Raji (cell line): ENCODE measurements around the gene CPE.

Experiments used
- POLR2A ChIP-seq: IDR thresholded peaks from 2 replicates; pipeline ENCODE4 v1.6.1; 2011; ENCODE audit warnings: low read depth, low read length, control low read depth; ENCODE audit not compliant: insufficient read depth

The CPE gene

GRCh38 chr4:165378745-165379677, at the start of gene CPE:
Gene CPE (plus strand): TSS chr4:165379008. CDS start chr4:165379222, 214 bp downstream.
- TF ChIP-seq POLR2A = no peak

DNA sequence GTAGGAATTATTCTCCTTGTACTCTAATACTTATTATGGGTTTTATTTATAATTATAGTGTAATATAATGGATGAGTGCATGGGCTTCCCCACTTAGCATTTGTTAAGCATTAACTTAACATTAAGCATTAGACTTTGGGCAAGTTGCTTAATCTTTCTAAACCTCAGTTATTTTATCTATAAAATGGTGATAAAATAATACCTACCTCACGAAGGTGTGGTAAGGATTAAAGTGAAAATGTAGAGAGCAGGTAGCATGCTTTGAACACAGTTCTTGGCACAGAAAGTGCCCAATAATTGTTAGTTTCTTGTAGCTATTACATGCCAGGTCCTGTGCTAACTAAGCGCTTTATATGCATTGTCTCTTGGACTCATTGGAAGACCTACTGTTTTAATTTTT, 48.7 kb upstream of the CPE start:
- TF ChIP-seq POLR2A = no peak

- no peak for TF ChIP-seq POLR2A
These were observed 48.1 kb upstream of the CPE start for GRCh38 chr4:165330666-165331065.

GRCh38 chr4:165331359-165331758, 47.4 kb upstream of the CPE start:
- no peak for TF ChIP-seq POLR2A

DNA sequence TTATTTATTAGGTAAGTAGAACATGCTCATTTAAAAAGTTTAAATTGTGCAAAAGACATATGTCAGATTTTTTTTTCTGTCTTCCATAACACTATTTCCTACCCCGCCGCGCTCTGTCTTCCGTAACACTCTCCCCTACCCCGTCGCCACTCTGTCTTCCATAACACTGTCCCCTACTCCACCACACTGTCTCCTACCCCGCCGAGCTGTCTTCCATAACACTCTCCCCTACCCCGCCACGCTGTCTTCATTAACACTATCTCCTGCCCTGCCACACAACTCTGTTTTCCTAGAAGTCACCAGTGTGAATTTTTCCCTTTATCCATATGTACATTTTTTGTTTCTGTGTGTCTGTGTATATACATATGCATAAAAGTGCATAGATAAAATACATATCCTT, 47.0 kb upstream of the CPE start:
- TF ChIP-seq POLR2A = no peak

- no peak for TF ChIP-seq POLR2A
These were observed 46.3 kb upstream of the CPE start for GRCh38 chr4:165332502-165332901.

DNA sequence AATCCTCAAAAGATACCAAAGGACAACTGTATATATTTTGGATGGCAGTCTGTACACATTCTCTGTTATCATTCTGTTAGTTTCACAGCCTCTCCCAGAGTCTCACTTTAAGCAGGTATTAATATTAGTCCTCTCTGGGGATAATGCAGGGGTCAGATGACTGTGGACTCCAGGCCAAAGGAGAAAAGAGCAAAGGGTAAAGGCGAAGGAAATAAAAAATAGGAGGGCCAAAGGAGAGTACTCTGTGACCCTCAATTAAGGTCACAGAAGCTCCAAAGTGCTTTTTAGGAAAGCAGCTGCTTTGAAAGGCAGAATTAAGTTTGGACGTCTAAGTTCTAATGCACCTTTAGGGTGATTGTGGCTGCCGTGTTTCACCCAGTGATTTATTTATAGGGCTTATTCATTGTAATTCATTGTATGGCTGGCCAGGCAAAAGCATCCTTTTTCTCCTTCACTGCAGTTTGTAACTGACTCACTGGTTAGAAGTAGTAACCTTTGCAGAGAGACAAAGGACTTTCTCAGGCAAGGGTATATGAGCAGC, 43.6 kb upstream of the CPE start:
- no peak for TF ChIP-seq POLR2A

DNA sequence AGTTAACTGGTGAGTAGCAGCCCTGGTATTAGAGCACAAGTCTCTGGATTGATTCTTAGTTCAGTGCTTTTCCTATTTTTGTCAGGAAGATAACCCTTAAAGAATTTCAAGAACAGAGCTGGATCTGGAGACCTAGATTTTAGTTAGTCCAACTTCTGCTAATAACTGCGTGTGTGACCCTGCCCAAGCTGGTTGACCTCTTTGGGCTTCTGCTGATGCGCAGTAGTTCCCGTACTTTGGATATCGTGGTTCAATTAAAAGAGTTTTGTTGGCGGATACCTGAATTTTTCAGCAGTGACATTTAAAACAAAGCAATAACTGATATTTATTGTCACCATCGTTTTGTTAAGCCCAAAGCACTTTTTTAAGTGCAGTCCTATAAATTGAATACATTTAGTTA, 42.1 kb upstream of the CPE start:
- TF ChIP-seq POLR2A = no peak

DNA sequence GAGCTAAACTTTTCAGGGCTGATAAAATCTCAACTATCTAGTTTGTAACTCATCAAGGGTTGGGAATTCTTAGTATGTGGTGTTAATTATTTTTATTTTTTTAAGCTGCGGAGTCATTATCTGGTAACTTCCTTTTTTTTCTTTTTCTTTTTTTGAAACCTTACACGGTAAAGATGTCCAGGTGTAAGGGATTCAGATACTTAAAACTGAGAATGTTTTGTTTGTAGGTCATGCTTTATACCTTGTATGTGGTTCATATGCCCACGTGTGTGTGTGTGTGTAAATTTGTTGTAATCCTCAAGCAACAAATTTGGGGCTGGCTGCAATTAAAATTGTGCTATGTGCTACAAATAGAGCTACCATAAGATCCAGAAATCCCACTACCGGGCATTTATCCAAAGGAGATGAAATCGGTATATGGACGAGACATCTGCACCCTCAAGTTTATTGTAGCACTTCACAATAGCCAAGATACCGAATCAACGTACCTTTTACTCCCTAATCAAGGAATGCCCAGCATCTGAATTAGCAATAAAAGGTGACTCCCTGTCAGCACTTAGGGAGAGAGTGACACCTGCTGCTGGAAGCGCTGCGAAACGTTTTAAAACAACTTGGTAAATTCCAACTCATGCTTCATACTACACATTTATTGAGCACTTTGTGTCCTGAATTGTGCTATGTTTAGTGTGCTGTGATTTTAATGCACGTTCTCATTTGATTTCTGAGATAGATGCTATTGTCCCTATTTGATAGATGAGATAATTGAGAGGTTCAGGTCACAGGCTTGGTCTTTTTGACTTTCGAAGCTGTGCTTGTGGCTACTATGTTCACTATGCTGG, 35.2 kb upstream of the CPE start:
- TF ChIP-seq POLR2A = no peak

- TF ChIP-seq POLR2A = no peak
These were observed 33.0 kb upstream of the CPE start for GRCh38 chr4:165345666-165346417.

DNA sequence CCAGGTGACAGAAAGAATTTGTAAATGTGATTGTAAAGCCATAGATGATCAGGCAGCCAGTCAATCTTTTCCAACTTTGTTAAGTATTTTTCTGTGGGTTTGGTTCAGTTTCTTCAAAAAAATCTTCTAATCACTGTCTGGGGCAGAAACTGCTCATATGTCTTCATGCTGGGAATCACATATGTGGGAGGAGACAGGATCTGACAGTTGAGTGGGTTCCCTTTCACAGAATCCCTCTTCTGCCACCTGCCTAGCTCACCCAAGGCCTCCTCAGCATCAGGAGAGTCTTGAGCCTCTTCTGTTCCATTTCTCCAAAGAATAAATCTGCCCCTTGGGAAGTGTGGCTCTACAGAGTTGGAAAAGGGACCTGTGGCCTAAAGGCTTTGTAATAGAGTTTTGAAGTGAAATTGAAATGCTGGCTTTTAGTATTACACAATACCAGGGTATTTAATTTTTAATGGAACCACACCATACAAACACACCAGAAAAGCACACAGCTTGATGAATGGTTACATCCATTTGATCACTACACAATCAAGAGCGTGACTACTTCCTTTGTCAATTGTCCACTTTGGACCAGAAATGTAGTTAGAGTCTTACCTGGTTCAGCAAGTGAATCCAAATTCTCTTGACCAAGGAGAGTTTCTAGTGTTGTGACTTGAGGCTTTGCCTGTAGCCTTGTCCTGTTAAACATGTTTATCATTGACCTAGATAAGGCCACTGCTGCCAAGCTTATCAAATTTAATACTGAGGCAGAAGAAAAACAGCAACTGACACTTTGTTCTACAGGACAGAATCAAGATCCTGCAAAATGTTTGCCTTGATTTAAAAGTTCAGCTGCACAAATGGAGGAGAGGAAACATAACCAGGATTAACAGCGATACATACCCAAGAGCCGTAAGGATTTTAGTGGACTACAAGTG, 30.9 kb upstream of the CPE start:
- no peak for TF ChIP-seq POLR2A

DNA sequence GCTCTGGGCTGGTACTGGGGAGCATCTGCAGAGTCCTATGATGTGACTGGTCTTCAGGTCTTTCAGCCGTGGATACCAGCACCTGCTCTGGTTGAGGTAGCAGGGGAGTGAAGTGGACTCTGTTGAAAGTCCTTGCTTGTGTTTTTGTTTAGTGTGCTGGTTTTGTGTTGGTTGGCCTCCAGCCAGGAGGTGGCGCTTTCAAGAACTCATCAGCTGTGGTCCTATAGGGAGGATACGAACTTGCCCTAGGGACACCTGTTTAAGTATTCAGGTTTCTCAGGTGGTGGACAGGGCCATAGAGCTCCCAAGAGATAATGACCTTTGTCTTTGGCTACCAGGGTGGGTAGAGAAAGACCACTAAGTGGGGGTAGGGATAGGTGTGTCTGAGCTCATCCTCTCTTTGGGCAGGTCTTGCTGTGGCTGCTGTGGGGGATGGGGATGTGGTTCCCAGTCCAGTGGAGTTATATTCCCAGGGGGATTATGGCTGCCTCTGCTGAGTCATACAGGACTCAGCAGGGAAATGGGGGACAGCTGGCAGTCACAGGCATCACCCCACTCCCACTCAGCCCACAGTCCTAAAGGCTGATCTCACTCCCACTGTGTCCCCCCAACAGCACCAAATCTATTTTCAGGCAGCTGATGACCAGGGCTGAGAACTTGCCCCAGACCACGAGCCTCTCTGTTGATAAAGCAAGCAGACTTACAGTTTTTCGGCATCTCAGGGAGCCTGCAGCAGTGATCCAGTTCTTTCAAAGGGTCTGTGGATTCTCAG, 27.3 kb upstream of the CPE start:
- TF ChIP-seq POLR2A = no peak

DNA sequence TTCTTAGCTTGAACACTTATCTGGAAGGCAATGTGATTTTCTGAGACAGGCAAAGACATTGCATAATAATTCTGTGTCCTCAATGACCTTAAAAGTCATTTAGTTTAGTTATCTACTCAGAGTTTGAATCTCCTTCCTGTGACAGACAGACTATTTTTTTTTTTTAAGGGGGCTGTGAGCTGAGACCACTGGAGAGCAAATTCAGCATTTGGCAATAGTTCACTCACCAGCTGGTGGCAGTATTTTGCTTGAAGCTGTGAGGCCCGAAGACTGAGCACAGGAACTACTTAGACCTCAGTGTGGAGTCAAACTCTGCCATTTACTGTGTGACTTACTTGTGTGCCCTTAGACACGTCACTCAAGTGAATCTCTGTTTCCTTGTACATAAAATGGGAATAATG, 22.9 kb upstream of the CPE start:
- TF ChIP-seq POLR2A = no peak
